Activated T-helper 1 cell treated with Interleukin-2 at 50 U/mL for 16 hours (primary cell): ENCODE data around the gene TBC1D10B.
"Not testable (repeated sequence)": the region's sequence is repeated elsewhere in the genome, so short reads cannot be mapped to it uniquely, and the experiment has no call there.

Experiments used
- DNase-seq: peaks from one replicate; pipeline ENCODE4 v3.0.0-alpha.2; 2020; ENCODE audit warnings: low read depth

TBC1D10B gene

GRCh38 chr16:30324220-30324619, 46.1 kb downstream of the TBC1D10B start:
- not testable (repeated sequence) for DNase-seq

GRCh38 chr16:30318647-30319046, 51.6 kb downstream of the TBC1D10B start:
- DNase-seq: not testable (repeated sequence)

GRCh38 chr16:30310937-30311336, 59.4 kb downstream of the TBC1D10B start:
- DNase-seq: not testable (repeated sequence)

- DNase-seq: not testable (repeated sequence)
These were observed 61.0 kb downstream of the TBC1D10B start for GRCh38 chr16:30309255-30309654.
